ENCODE measurements around the gene CNTNAP5.

Gene CNTNAP5

GRCh38 chr2:124880995-124881394 is 855.9 kb downstream of the CNTNAP5 start:
- TF ChIP-seq, protein P1, sequence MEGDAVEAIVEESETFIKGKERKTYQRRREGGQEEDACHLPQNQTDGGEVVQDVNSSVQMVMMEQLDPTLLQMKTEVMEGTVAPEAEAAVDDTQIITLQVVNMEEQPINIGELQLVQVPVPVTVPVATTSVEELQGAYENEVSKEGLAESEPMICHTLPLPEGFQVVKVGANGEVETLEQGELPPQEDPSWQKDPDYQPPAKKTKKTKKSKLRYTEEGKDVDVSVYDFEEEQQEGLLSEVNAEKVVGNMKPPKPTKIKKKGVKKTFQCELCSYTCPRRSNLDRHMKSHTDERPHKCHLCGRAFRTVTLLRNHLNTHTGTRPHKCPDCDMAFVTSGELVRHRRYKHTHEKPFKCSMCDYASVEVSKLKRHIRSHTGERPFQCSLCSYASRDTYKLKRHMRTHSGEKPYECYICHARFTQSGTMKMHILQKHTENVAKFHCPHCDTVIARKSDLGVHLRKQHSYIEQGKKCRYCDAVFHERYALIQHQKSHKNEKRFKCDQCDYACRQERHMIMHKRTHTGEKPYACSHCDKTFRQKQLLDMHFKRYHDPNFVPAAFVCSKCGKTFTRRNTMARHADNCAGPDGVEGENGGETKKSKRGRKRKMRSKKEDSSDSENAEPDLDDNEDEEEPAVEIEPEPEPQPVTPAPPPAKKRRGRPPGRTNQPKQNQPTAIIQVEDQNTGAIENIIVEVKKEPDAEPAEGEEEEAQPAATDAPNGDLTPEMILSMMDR (IDR thresholded peaks at IDR 0.05): no peak
- Histone ChIP-seq H3K27ac (no peak overlapping the region), H3K9me3 (no peaks in the 10 kb centered on the region), H3K27me3 (no peaks in the 10 kb centered on the region), H3K36me3 (no peaks in the 10 kb centered on the region), H3K4me3 (no peak overlapping the region), H3K4me1 (no peaks in the 10 kb centered on the region)
- no peak for DNase-seq
- intact Hi-C loops (cut with DNase I; ENCODE audit: low total_unique reads): no loop called here

DNA sequence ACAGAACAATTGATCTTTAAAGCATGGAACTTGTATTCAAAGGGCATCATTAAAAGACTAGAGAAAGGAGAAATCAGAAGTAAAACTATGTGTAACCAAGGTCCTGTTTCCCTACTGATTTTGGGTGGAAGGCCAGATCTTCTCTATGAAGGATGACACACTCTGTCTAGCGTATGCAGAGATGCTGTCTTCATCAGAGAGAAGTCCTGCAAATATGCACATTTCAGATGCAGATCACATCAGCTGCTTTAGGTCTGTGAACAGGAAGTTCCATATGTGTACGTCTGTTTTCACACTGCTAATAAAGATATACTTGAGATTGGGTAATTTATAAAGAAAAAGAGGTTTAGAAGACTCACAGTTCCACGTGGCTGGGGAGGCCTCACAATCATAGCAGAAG is 857.3 kb downstream of the CNTNAP5 start:
- H3K36me3 ChIP-seq: no peaks in the 10 kb centered on the region
- H3K27ac ChIP-seq: no peak overlapping the region
- no peaks in the 10 kb centered on the region for H3K27me3 ChIP-seq
- TF ChIP-seq, protein P1 (IDR thresholded peaks at IDR 0.05): no peak
- intact Hi-C loops (cut with DNase I; ENCODE audit: low total_unique reads): no loop called here
- no peaks in the 10 kb centered on the region for H3K4me1 ChIP-seq
- no peaks in the 10 kb centered on the region for H3K9me3 ChIP-seq
- DNase-seq: no peak
- no peak overlapping the region for H3K4me3 ChIP-seq

GRCh38 chr2:124883595-124883994 is 858.5 kb downstream of the CNTNAP5 start:
- intact Hi-C loops (cut with DNase I; ENCODE audit: low total_unique reads): no loop called here
- Histone ChIP-seq H3K27ac (no peak overlapping the region), H3K9me3 (no peaks in the 10 kb centered on the region), H3K36me3 (no peaks in the 10 kb centered on the region), H3K4me3 (no peak overlapping the region), H3K27me3 (no peaks in the 10 kb centered on the region), H3K4me1 (no peaks in the 10 kb centered on the region)
- TF ChIP-seq, protein P1 (IDR thresholded peaks at IDR 0.05): no peak
- no peak for DNase-seq

DNA sequence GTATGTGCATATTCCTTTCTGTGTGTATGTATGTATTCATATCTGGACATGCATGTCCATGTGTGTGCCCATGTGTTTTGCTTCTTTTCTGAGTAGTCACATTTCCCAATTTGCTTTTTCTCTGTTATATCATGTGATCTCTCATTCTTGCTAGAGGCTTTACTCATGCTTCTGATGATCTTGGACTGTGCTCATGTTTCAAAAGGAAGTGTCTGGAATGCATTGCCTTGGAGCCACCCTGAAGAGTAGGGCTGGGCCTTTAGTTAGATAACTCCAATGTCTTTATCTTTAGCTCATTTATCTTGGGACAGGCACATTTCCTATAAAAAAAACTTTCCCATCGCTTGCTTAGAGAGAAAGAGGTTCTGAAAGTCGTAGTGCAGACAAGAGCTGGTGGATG is 859.2 kb downstream of the CNTNAP5 start:
- intact Hi-C loops (cut with DNase I; ENCODE audit: low total_unique reads): no loop called here
- no peak for DNase-seq
- Histone ChIP-seq H3K36me3 (no peaks in the 10 kb centered on the region), H3K27ac (no peak overlapping the region), H3K27me3 (no peaks in the 10 kb centered on the region), H3K4me3 (no peak overlapping the region), H3K4me1 (no peaks in the 10 kb centered on the region), H3K9me3 (no peaks in the 10 kb centered on the region)
- TF ChIP-seq, protein P1 (IDR thresholded peaks at IDR 0.05): no peak

- TF ChIP-seq, protein P1 (IDR thresholded peaks at IDR 0.05): no peak
- intact Hi-C loops (cut with DNase I; ENCODE audit: low total_unique reads): no loop called here
- Histone ChIP-seq H3K4me1 (no peaks in the 10 kb centered on the region), H3K27ac (no peak overlapping the region), H3K9me3 (no peaks in the 10 kb centered on the region), H3K36me3 (no peaks in the 10 kb centered on the region), H3K4me3 (no peak overlapping the region), H3K27me3 (no peaks in the 10 kb centered on the region)
- no peak for DNase-seq
These were observed 861.1 kb downstream of the CNTNAP5 start for GRCh38 chr2:124886216-124886615.

GRCh38 chr2:124887466-124887865 is 862.4 kb downstream of the CNTNAP5 start:
- H3K4me1 ChIP-seq: no peaks in the 10 kb centered on the region
- intact Hi-C loops (cut with DNase I; ENCODE audit: low total_unique reads): no loop called here
- no peaks in the 10 kb centered on the region for H3K36me3 ChIP-seq
- no peaks in the 10 kb centered on the region for H3K9me3 ChIP-seq
- no peaks in the 10 kb centered on the region for H3K27me3 ChIP-seq
- no peak overlapping the region for H3K27ac ChIP-seq
- DNase-seq: no peak
- TF ChIP-seq, protein P1 (IDR thresholded peaks at IDR 0.05): no peak
- no peak overlapping the region for H3K4me3 ChIP-seq

Data from tibial artery (tissue), 4 donors.